WI38 (cell line): ENCODE results near the gene ACTR1B.
A peak's percentile ranks its signal among the peaks of the same experiment; 100 is the strongest.

Experiments used
- H3K4me3 ChIP-seq: 2 replicates; pipeline ENCODE4 v1.5.1; 2011; ENCODE audit warnings: low read depth, mild to moderate bottlenecking, control low read depth, low read length
- TF ChIP-seq, protein P1 (sequence below): IDR thresholded peaks from 2 replicates; pipeline ENCODE4 v1.5.1; 2012; ENCODE audit warnings: low read depth, mild to moderate bottlenecking, control low read depth, low read length

ACTR1B gene

GRCh38 chr2:97699765-97700444, 36.1 kb upstream of the ACTR1B start:
- TF ChIP-seq, protein P1, sequence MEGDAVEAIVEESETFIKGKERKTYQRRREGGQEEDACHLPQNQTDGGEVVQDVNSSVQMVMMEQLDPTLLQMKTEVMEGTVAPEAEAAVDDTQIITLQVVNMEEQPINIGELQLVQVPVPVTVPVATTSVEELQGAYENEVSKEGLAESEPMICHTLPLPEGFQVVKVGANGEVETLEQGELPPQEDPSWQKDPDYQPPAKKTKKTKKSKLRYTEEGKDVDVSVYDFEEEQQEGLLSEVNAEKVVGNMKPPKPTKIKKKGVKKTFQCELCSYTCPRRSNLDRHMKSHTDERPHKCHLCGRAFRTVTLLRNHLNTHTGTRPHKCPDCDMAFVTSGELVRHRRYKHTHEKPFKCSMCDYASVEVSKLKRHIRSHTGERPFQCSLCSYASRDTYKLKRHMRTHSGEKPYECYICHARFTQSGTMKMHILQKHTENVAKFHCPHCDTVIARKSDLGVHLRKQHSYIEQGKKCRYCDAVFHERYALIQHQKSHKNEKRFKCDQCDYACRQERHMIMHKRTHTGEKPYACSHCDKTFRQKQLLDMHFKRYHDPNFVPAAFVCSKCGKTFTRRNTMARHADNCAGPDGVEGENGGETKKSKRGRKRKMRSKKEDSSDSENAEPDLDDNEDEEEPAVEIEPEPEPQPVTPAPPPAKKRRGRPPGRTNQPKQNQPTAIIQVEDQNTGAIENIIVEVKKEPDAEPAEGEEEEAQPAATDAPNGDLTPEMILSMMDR, result peak; percentile 87

DNA sequence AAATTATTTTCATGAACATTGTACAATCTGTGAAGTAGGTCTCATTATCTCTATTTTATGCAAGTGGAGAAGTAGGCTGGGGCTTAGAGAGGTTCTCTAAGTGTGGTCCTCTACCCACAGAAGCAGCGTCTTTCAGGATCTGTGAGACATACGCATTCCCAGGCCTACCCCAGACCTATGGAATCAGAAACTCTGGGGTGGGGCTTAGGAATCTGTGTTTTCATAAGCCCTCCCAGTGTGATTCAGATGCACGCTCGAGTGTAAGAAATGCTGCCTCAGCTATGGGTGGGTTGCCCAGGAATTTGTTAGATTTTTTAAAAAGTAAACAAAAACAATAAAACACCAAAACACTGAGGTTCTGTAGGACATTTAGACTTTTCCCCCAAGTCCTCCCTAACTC, 34.7 kb upstream of the ACTR1B start:
- TF ChIP-seq, protein P1, result no peak
- H3K4me3 ChIP-seq, result no peak overlapping the region

More at GRCh38 chr2:97699765-97700444, 36.1 kb upstream of the ACTR1B start:
- no peak overlapping the region for H3K4me3 ChIP-seq

DNA sequence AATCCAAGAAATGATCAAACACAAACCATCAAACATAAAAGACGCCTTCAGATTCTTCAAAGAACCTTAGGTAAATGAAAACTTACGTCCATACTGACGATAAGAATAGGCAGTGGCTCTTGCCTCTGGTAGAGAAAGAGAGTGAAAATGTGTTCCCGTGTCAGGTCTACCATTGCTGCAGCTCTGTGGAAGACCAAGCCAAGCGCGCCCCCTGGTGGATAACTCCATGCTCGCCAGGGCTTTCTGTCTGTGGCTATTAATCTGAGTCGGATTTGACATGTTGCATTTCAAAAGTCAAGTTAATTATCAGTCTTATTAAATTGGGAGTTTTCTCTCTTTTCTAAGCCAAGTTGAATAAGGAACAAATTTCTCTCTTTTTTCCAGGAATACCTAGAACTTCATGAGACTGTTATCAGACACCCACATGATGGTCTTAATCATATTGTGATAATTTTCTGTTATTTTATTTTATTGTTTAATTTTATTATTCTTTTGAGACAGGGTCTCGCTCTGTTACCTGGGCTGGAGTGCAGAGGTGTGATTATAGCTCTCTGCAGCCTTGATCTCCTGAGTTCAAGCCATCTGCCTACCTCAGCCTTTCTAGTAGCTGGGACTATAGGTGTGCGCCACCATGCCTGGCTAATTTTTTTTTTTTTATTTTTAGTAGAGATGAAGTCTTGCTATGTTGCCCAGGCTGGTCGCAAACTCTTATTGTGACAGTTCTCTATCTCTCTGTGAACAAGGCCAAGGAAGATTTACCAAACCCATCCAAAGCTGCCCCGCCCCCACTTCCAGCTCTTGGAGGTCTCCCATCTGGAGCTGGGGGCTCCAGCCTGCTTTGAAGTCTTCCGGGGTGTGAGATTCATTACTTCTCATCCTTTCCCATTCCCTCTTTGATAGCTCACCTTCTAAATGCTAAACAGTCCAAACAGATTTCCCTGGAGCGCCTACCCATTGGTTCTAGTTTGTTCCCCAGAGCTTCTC, 33.7 kb upstream of the ACTR1B start:
- peak overlapping the region; percentile 12; the same call in 1 of the 2 replicates for H3K4me3 ChIP-seq
- TF ChIP-seq, protein P1, result peak; percentile 77

- TF ChIP-seq, protein P1, result no peak
- no peak overlapping the region for H3K4me3 ChIP-seq
These were observed 31.9 kb upstream of the ACTR1B start for GRCh38 chr2:97695744-97696143.

GRCh38 chr2:97693476-97693875, 29.6 kb upstream of the ACTR1B start:
- TF ChIP-seq, protein P1, result no peak

GRCh38 chr2:97691166-97691565, 27.3 kb upstream of the ACTR1B start:
- TF ChIP-seq, protein P1, result no peak
- H3K4me3 ChIP-seq, result no peak overlapping the region

More at GRCh38 chr2:97693476-97693875, 29.6 kb upstream of the ACTR1B start:
- no peak overlapping the region for H3K4me3 ChIP-seq
